ENCODE measurements around the gene TUBA3E.
"Not testable (repeated sequence)": the region's sequence is repeated elsewhere in the genome, so short reads cannot be mapped to it uniquely, and the experiment has no call there.

- not testable (repeated sequence) for TF ChIP-seq CTCF, POLR2A (IDR thresholded peaks at IDR 0.05)
Observed at GRCh38 chr2:130182826-130183511, 15.3 kb downstream of the TUBA3E start.
